K562 (cell line): Measurements from ENCODE around the gene LRCH1. TPM values are rescaled to one million over a fixed set of nuclear protein-coding genes. Genes with fewer than 3 reads are reported as not detected.

ENCODE experiments used
- ATAC-seq: fragments of 200-7000 bp; cut with Tn5 transposase; 3 replicates; pipeline ENCODE4 v1.9.1; 2020; ENCODE audit warnings: moderate library complexity
- BruUV-seq: library from RNA; stranded (reverse); fragments of 400-500 nt; replicated peaks from 2 replicates; lab custom pipeline; 2021; lab: Mats Ljungman, UMichigan
- CTCF ChIA-PET: fragments of 300-600 bp; formaldehyde crosslinking; extraction: SDS; loops from one replicate; lab custom pipeline; 2021; ENCODE audit warnings: low intra/inter-chr PET ratio; lab: Yijun Ruan, JAX
- POLR2A ChIA-PET: fragments of 300-600, 350-650 bp; sonication (Branson Sonifier 250); formaldehyde crosslinking; extraction: SDS; loops from one replicate; lab custom pipeline; 2021; ENCODE audit warnings: antibody characterized with exemption, inconsistent platforms; lab: Yijun Ruan, JAX
- DNase-seq, 4 experiments: peaks; one replicate each; pipeline versions ENCODE4 v3.0.0 to v3.0.0-alpha.2; 2011 to 2018; ENCODE audit warnings: low spot score in 3 of 4, mixed read lengths in 3 of 4; ENCODE audit errors: extremely low read depth in 1 of 4
- FAIRE-seq: peaks from 2 replicates; lab custom pipeline; 2011; peaks lifted over from hg19 to GRCh38; lab: Jason Lieb, UNC
- H2AFZ ChIP-seq: 2 replicates; pipeline ENCODE4 v1.6.0; 2011; ENCODE audit warnings: low read depth, low read length, control low read depth, inconsistent platforms
- H3K27ac ChIP-seq: fragments of 200-600 bp; 3 replicates; pipeline ENCODE4 v1.8.0; 2011; ENCODE audit warnings: low read depth, mild to moderate bottlenecking, control low read depth, inconsistent platforms, low read length, moderate library complexity, mixed read lengths; ENCODE audit errors: extremely low read depth
- H3K27me3 ChIP-seq, 2 experiments: fragments of 300-600 bp in 1 of 2; 2 replicates in 1 of 2; 3 replicates in 1 of 2; pipeline versions ENCODE4 v1.6.0 to v1.8.0; 2011; ENCODE audit warnings: inconsistent platforms in 2 of 2, low read length in 2 of 2, mild to moderate bottlenecking in 1 of 2, mixed read lengths in 1 of 2, moderate library complexity in 1 of 2; ENCODE audit not compliant: control insufficient read depth in 2 of 2, insufficient read depth in 2 of 2
- H3K36me3 ChIP-seq: fragments of 300-600 bp; 3 replicates; pipeline ENCODE4 v1.8.0; 2011; ENCODE audit warnings: mild to moderate bottlenecking, low read length, inconsistent platforms; ENCODE audit not compliant: control insufficient read depth, insufficient read depth
- H3K4me1 ChIP-seq, 2 experiments: fragments of 200-600 bp in 1 of 2; replicated peaks in 1 of 2; 2 replicates in 1 of 2; 3 replicates in 1 of 2; pipeline versions ENCODE4 v1.5.1 to v1.8.0; 2011; ENCODE audit warnings: inconsistent platforms in 2 of 2, low read length in 2 of 2, mild to moderate bottlenecking in 1 of 2, mixed read lengths in 1 of 2, moderate library complexity in 1 of 2; ENCODE audit not compliant: control insufficient read depth in 2 of 2, insufficient read depth in 2 of 2
- H3K4me2 ChIP-seq: 2 replicates; pipeline ENCODE4 v1.6.1; 2011; ENCODE audit warnings: low read length, control low read depth, inconsistent platforms, mixed read lengths; ENCODE audit not compliant: insufficient read depth
- H3K4me3 ChIP-seq: fragments of 200-600 bp; sonication (generic), shearing (Covaris generic); 2 replicates; pipeline ENCODE4 v1.5.1; 2016; ENCODE audit warnings: control low read depth, inconsistent platforms
- H3K79me2 ChIP-seq: fragments of 200-600 bp; 3 replicates; pipeline ENCODE4 v1.8.0; 2011; ENCODE audit warnings: low read length, inconsistent platforms; ENCODE audit not compliant: control insufficient read depth, insufficient read depth
- H3K9ac ChIP-seq, 2 experiments: 2 replicates each; pipeline versions ENCODE4 v1.6.0 to v1.6.1; 2011; ENCODE audit warnings: low read depth in 2 of 2, low read length in 2 of 2, control low read depth in 1 of 2, inconsistent platforms in 1 of 2, mild to moderate bottlenecking in 1 of 2, mixed read lengths in 1 of 2; ENCODE audit not compliant: insufficient read depth in 1 of 2
- H3K9me1 ChIP-seq: one replicate; pipeline ENCODE4 v1.6.0; 2011; ENCODE audit warnings: inconsistent platforms, mild to moderate bottlenecking, low read length, moderate library complexity; ENCODE audit not compliant: control insufficient read depth, insufficient read depth
- H3K9me3 ChIP-seq: replicated peaks from 2 replicates; pipeline ENCODE4 v1.5.1; 2011; ENCODE audit warnings: low read depth, low read length, inconsistent platforms; ENCODE audit not compliant: control insufficient read depth, insufficient read depth
- H4K20me1 ChIP-seq: replicated peaks from 2 replicates; pipeline ENCODE4 v1.6.1; 2011; ENCODE audit warnings: low read length, inconsistent platforms, mixed read lengths; ENCODE audit not compliant: control insufficient read depth, insufficient read depth
- KAT7 ChIP-seq: sonication (generic); formaldehyde crosslinking; IDR thresholded peaks from 2 replicates; pipeline ENCODE4 v1.8.0; 2022; ENCODE audit warnings: missing genetic modification reagents, mild to moderate bottlenecking, borderline replicate concordance
- MXI1 ChIP-seq: IDR thresholded peaks from 2 replicates; pipeline ENCODE4 v1.6.1; 2011; ENCODE audit warnings: low read depth, mild to moderate bottlenecking, improper control_type of control experiment, low read length
- TCF7L2 ChIP-seq: fragments of 150-350 bp; IDR thresholded peaks from 2 replicates; pipeline ENCODE4 v1.6.1; 2016; ENCODE audit warnings: low read depth, mild to moderate bottlenecking, low read length, moderate library complexity
- YBX1 ChIP-seq: fragments of 450-650 bp; IDR thresholded peaks from 2 replicates; pipeline ENCODE4 v1.7.1; 2016; ENCODE audit warnings: mild to moderate bottlenecking
- ZNF184 ChIP-seq: sonication (generic); formaldehyde crosslinking; IDR thresholded peaks from 2 replicates; pipeline ENCODE4 v1.5.0; 2020; ENCODE audit warnings: missing genetic modification reagents
- ZNF274 ChIP-seq: IDR thresholded peaks from 2 replicates; pipeline ENCODE4 v1.6.1; 2011; ENCODE audit warnings: low read depth, mild to moderate bottlenecking, low read length, moderate library complexity, borderline replicate concordance
- WGBS: fragments of 100-300 bp; shearing (Covaris generic); methylation state at CpG from one replicate; pipeline ENCODE4 v1.1.6; 2016; ENCODE audit warnings: low coverage, mixed read lengths; ENCODE audit not compliant: insufficient coverage; ENCODE audit errors: missing lambda C conversion rate; 5-methylcytosine and 5-hydroxymethylcytosine counted together
- in situ Hi-C: fragments of 300-500 bp; cut with MboI; formaldehyde crosslinking; loops from 4 replicates; pipeline ENCODE4 v1.15.0; 2018; ENCODE audit warnings: inconsistent platforms, mixed read lengths
- intact Hi-C: fragments of 100-400 bp; cut with micrococcal nuclease; formaldehyde crosslinking; loops from 2 replicates; pipeline ENCODE4 v1.14.2; 2022
- polyA plus RNA-seq, 8 experiments: library from polyadenylated mRNA; depleted of rRNA in 4 of 8; stranded (reverse) in 5 of 8; unstranded in 3 of 8; fragments of >200 nt; fragmentation: Nextera tagmentation in 2 of 8; fragmentation: Illumina TruSeq in 1 of 8; extraction: Ambion mirVana in 2 of 8; extraction: Trizol in 1 of 8; gene quantifications; 2 replicates each; pipeline versions ENCODE4 v1.2.1 to v1.2.3, GENCODE V29; 2011 to 2014; ENCODE audit warnings: inconsistent platforms in 1 of 8, missing spikeins in 1 of 8
- total RNA-seq, 7 experiments: library from RNA; depleted of rRNA in 6 of 7; stranded (reverse); fragments of >200 nt in 6 of 7; fragmentation: Illumina TruSeq in 2 of 7; extraction: Trizol in 2 of 7; gene quantifications; 2 replicates each; pipeline versions ENCODE4 v1.2.1 to v1.2.3, GENCODE V29; 2011 to 2021; ENCODE audit warnings: low replicate concordance in 1 of 7
- TF ChIP-seq, protein P1 (sequence below): fragments of 200-600 bp; sonication (generic); IDR thresholded peaks from one replicate; pipeline ENCODE4 v1.6.1; 2012; ENCODE audit warnings: mild to moderate bottlenecking, low read depth, low read length, inconsistent platforms
- TF ChIP-seq, protein P2 (sequence below), 3 experiments: fragments of 200-800 bp in 1 of 3; fragments of 250-450 bp in 1 of 3; fragments of 450-650 bp in 1 of 3; sonication (Bioruptor Pico) in 1 of 3; sonication (Bioruptor generic) in 1 of 3; formaldehyde crosslinking in 1 of 3; IDR thresholded peaks; 2 replicates each; pipeline versions ENCODE4 v1.6.1 to v1.8.0; 2016 to 2022; ENCODE audit warnings: mild to moderate bottlenecking in 2 of 3, missing genetic modification characterization in 2 of 3, missing compliant biosample characterization in 1 of 3, moderate library complexity in 1 of 3

Gene LRCH1
- total and polyA plus RNA-seq, 9 of the 15 experiments (the other 6 are each of a cell fraction or from before 2014, with no cell fraction given): 1.1 to 6.8 (median 3.7) TPM

DNA sequence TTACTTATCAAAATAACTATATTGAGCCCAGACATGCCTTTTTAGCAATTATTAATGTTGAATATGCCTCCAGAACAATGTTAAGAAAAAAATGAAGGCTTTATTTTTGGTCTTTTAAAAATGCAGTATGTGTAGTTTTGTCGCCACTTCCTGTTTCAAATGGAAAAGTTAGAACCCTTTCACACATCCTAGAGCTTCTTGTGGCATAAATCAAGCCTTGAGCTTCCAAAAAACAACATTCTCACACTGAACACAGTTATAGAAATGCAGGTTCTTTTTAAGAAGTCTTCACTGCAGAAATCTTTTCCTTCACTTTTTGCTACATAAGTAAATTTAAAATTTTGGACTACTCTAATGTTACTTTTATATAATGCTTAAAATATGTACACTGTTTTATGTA lies 135.3 kb downstream of the LRCH1 start:
- Histone ChIP-seq H3K4me1 (peaks cover 0 to 4% of the 10 kb centered on the region in 2 experiments; a peak in 2 of 5 replicates), H4K20me1 (no peaks in the 10 kb centered on the region), H3K4me2 (no peak overlapping the region), H3K79me2 (no peaks in the 10 kb centered on the region), H3K27me3 (no peaks in the 10 kb centered on the region), H2AFZ (no peak overlapping the region), H3K9me3 (no peaks in the 10 kb centered on the region), H3K9me1 (no peaks in the 10 kb centered on the region), H3K9ac (no peak overlapping the region), H3K4me3 (no peak overlapping the region), H3K36me3 (peaks cover 3% of the 10 kb centered on the region; the same call in 1 of the 3 replicates), H3K27ac (no peak overlapping the region)
- BruUV-seq: no TSS peak
- ChIA-PET CTCF (no interaction called here), POLR2A (no interaction called here)
- intact Hi-C loops (no loop called here), in situ Hi-C loops (no loop called here)
- ATAC-seq (no peak), DNase-seq (no peak), FAIRE-seq (no peak)
- WGBS: 89% methylated on average over 1 of the region's 1 CpG
- TF ChIP-seq, protein P1, sequence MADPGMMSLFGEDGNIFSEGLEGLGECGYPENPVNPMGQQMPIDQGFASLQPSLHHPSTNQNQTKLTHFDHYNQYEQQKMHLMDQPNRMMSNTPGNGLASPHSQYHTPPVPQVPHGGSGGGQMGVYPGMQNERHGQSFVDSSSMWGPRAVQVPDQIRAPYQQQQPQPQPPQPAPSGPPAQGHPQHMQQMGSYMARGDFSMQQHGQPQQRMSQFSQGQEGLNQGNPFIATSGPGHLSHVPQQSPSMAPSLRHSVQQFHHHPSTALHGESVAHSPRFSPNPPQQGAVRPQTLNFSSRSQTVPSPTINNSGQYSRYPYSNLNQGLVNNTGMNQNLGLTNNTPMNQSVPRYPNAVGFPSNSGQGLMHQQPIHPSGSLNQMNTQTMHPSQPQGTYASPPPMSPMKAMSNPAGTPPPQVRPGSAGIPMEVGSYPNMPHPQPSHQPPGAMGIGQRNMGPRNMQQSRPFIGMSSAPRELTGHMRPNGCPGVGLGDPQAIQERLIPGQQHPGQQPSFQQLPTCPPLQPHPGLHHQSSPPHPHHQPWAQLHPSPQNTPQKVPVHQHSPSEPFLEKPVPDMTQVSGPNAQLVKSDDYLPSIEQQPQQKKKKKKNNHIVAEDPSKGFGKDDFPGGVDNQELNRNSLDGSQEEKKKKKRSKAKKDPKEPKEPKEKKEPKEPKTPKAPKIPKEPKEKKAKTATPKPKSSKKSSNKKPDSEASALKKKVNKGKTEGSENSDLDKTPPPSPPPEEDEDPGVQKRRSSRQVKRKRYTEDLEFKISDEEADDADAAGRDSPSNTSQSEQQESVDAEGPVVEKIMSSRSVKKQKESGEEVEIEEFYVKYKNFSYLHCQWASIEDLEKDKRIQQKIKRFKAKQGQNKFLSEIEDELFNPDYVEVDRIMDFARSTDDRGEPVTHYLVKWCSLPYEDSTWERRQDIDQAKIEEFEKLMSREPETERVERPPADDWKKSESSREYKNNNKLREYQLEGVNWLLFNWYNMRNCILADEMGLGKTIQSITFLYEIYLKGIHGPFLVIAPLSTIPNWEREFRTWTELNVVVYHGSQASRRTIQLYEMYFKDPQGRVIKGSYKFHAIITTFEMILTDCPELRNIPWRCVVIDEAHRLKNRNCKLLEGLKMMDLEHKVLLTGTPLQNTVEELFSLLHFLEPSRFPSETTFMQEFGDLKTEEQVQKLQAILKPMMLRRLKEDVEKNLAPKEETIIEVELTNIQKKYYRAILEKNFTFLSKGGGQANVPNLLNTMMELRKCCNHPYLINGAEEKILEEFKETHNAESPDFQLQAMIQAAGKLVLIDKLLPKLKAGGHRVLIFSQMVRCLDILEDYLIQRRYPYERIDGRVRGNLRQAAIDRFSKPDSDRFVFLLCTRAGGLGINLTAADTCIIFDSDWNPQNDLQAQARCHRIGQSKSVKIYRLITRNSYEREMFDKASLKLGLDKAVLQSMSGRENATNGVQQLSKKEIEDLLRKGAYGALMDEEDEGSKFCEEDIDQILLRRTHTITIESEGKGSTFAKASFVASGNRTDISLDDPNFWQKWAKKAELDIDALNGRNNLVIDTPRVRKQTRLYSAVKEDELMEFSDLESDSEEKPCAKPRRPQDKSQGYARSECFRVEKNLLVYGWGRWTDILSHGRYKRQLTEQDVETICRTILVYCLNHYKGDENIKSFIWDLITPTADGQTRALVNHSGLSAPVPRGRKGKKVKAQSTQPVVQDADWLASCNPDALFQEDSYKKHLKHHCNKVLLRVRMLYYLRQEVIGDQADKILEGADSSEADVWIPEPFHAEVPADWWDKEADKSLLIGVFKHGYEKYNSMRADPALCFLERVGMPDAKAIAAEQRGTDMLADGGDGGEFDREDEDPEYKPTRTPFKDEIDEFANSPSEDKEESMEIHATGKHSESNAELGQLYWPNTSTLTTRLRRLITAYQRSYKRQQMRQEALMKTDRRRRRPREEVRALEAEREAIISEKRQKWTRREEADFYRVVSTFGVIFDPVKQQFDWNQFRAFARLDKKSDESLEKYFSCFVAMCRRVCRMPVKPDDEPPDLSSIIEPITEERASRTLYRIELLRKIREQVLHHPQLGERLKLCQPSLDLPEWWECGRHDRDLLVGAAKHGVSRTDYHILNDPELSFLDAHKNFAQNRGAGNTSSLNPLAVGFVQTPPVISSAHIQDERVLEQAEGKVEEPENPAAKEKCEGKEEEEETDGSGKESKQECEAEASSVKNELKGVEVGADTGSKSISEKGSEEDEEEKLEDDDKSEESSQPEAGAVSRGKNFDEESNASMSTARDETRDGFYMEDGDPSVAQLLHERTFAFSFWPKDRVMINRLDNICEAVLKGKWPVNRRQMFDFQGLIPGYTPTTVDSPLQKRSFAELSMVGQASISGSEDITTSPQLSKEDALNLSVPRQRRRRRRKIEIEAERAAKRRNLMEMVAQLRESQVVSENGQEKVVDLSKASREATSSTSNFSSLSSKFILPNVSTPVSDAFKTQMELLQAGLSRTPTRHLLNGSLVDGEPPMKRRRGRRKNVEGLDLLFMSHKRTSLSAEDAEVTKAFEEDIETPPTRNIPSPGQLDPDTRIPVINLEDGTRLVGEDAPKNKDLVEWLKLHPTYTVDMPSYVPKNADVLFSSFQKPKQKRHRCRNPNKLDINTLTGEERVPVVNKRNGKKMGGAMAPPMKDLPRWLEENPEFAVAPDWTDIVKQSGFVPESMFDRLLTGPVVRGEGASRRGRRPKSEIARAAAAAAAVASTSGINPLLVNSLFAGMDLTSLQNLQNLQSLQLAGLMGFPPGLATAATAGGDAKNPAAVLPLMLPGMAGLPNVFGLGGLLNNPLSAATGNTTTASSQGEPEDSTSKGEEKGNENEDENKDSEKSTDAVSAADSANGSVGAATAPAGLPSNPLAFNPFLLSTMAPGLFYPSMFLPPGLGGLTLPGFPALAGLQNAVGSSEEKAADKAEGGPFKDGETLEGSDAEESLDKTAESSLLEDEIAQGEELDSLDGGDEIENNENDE: no peak
- TF ChIP-seq TCF7L2 (no peak), KAT7 (CRISPR knock-in tag) (no peak), ZNF274 (no peak), ZNF184 (CRISPR knock-in tag) (no peak), MXI1 (no peak), YBX1 (no peak)
- TF ChIP-seq, protein P2, sequence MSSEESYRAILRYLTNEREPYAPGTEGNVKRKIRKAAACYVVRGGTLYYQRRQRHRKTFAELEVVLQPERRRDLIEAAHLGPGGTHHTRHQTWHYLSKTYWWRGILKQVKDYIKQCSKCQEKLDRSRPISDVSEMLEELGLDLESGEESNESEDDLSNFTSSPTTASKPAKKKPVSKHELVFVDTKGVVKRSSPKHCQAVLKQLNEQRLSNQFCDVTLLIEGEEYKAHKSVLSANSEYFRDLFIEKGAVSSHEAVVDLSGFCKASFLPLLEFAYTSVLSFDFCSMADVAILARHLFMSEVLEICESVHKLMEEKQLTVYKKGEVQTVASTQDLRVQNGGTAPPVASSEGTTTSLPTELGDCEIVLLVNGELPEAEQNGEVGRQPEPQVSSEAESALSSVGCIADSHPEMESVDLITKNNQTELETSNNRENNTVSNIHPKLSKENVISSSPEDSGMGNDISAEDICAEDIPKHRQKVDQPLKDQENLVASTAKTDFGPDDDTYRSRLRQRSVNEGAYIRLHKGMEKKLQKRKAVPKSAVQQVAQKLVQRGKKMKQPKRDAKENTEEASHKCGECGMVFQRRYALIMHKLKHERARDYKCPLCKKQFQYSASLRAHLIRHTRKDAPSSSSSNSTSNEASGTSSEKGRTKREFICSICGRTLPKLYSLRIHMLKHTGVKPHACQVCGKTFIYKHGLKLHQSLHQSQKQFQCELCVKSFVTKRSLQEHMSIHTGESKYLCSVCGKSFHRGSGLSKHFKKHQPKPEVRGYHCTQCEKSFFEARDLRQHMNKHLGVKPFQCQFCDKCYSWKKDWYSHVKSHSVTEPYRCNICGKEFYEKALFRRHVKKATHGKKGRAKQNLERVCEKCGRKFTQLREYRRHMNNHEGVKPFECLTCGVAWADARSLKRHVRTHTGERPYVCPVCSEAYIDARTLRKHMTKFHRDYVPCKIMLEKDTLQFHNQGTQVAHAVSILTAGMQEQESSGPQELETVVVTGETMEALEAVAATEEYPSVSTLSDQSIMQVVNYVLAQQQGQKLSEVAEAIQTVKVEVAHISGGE (CRISPR knock-in tag; IDR thresholded peaks at IDR 0.05): no peak
